DLD1 (cell line): ENCODE data around the gene SRP9.
"Not testable (repeated sequence)": the region's sequence is repeated elsewhere in the genome, so short reads cannot be mapped to it uniquely, and the experiment has no call there.

Experiments
- in situ Hi-C: cut with HindIII; loops from 2 replicates; pipeline ENCODE4 v1.10.0; 2017; ENCODE audit warnings: low sequenced_read_pairs

The SRP9 gene

DNA sequence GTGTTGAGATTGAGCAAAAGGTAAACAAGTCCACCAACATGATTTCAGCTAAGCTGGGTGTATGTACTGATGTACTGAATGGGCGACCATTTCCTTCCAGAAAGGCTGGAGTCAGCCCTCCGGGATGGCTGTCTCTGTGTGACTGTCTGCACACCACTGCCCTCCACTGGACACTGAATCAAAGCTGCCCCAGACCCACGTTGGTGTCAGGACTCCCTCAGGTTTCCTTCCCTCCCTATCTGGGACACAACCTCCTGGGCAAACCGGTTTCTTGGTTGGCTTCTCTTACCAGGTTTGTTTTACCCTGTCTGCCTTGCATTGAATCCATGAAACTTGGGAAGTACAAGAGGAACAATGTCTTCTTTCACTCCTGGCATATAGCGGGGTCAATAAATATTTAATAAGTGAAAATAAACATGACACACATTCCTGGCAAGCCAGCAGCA, 5.3 kb upstream of the SRP9 start:
- in situ Hi-C loops: no loop called here

DNA sequence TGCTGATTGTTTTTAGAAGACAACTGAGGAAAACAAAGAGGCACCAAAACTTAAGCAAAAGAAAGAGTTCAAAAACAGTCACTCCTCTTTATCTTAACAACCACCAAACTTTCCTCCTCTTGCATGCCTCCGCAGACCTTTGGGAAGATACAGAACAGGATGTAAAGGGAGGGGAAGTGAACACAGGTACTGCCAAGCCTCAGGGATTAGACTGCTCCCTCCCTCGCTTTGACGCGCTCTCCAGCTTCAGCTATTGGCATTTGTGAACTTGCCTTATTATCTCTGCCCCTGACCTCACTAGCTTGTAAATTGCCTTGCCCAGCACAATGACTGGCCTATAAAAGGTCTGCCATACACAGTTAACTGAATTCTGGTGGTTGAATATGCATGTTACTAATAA, 4.8 kb upstream of the SRP9 start:
- in situ Hi-C loops: no loop called here

DNA sequence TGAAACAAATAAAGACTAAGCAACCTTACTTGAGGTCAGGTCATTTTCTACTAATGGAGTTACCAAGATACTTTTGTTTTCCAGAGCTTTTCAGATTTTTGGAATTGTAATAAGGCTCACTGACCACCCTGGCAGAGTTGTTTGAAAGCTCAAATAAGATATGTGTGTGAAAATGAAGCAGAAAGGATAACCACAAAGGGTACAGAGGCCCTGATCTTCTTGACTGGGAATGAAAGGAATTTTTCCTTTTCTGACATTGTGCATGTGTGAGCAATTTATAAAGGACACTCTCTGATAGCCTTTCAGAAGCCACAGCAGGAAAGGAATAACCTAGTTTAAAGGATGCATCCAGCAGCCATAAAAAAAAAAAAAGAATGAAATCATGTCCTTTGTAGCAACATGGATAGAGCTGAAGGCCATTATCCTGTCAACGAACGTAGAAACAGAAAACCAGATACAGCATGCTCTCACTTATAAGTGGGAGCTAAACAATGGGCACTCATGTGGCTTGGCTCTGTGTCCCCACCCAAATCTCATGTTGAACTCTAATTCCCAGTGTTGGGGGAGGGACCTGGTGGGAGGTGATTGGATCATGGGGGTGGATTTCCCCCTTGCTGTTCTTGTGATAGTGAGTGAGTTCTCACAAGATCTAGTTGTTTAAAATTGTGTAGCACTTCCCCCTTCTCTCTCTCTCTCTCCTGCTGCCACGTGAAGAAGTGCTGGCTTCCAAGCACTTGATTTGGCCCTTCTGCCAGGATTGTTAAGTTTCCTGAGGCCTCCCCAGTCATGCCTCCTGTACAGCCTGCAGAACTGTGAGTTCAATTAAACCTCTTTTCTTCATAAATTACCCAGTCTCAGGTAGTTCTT, 3.1 kb upstream of the SRP9 start:
- in situ Hi-C loops: no loop called here

DNA sequence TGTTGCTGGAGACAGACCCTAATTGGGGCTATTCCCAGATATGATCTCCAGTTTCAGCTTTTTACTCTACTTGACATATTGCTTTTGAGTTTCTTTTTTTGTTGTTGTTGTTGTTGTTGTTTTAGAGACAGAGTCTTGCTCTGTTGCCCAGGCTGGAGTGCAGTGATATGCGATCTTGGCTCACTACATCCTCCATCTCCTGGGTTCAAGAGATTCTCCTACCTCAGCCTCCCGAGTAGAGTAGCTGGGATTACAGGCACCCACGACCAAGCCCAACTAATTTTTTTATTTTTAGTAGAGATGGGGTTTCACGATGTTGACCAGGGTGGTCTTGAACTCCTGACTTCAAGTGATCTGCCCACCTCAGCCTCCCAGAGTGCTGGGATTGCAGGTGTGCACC, 1.3 kb upstream of the SRP9 start:
- in situ Hi-C loops: no loop called here

DNA sequence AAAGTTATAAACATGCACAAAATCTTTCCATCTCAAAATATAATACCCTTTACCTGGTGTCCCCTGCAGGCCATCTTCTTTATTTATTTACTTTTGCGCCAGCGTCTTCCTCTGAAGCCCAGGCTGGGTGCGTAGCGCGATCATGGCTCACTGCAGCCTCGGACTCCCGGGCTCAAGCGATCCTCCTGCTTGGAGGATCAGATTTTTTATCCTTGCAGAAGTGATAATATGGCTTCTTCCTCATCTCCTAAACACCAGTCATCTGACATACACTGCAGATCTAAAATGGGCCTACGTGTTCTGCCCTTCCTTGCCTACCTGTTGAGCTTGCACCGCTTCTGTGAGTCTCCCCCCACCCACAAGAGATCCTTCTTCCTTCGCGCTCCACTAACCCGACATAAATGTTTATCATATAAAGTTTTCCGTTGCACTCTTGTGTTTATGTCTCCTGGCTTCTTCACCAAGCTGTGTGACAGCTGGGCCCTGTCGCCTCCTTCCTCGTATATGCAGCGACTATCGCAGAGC, 506 bp upstream of the SRP9 start:
- in situ Hi-C loops: no loop called here

DNA sequence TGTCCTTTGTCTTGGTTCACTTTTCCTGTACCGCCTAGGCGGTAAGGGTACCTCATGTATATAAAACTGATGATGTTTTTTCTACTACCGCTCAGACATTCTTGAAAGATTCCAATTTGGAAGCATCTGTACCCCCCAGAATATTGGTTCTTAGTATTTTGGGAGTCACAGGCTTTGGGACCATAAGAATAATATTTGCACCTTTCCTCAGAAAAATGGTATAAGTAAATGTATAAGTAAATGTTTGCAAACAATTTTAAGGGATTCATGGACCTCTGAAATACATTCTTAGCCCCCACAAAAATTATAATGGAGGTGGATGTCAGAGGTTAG, 677 bp downstream of the SRP9 start:
- in situ Hi-C loops: no loop called here

DNA sequence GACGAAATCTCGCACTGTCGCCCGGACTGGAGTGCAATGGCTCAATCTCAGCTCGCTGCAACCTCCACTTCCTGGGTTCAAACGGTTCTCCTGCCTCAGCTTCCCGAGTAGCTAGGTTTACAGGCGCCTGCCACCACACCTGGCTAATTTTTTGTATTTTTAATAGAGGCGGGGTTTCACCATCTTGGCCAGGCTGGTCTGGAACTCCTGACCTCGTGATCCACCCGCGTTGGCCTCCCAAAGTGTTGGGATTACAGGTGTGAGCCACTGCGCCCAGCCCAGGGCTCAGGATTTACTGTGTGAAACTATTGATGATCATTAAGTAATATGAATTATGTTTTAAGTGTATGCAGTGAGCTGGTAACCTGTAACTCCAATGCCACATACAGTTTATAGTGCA, 1.5 kb downstream of the SRP9 start:
- in situ Hi-C loops: not testable (repeated sequence)

DNA sequence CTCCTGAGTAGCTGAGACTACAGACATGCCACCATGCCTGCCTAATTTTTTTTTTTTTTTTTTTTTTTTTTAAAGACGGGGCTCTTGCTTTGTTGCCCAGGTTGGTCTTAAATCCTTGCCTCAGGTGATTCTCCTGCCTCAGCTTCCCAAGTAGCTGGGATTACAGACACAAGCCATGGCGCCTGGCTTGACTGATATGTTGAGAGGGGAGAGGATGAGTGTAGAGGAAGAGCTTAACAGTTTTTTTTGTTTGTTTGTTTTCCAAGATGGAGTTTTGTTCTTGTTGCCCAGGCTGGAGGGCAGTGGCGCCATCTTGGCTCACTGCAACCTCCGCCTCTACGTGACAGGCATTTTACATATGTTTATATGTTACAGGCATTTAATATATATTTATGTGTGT, 2.5 kb downstream of the SRP9 start:
- in situ Hi-C loops: no loop called here

DNA sequence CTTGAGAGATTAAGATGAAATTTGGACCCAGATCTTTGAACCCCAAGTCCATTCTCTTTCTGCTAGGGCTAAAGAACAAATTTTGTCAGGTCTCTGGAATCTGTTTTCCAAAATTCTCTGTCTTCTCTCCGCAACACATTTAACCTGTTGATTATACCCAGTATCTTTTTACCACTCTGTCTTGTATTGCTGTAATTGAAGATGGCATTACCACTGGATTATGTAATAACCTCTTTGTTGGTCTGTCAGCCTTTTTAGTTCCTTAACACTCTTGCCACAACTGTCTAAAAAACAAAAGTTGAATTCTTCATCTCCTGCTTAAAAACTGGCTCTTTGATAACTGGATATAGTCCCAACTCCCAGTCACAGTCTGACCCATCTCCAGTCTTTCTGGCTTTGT, 3.0 kb downstream of the SRP9 start:
- in situ Hi-C loops: no loop called here

DNA sequence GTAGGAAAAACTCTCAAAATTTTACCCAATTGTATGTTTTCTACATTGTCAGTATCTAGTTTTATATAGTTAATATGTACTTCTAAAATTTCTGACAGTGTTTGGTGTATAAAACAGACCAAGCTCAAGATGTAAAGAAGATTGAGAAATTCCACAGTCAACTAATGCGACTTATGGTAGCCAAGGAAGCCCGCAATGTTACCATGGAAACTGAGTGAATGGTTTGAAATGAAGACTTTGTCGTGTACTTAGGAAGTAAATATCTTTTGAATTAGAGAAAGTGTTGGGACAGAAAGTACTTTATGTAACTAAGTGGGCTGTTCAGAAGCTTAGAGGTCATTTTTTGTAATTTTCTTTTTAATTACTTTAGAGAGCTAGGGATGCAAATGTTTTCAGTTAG, 11.5 kb downstream of the SRP9 start:
- in situ Hi-C loops: not testable (repeated sequence)

DNA sequence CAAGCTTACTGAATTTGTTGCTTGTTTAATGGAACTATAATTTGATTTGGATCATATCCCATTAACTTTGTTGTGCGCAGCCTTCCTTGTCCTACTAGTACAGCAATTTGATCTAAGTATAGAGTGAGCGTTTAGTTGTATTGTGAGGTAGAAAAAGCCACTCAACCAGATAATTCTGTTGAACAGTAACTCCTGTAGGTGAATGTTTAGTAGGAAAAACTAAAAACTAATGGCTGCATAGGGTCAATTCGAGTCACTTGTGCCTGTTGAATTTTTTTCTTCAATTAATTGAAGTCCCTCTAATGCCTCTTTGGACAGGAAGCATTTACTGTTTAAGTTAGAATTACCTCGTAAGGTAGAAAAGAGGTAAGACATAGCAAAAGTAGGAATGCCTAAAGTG, 17.3 kb downstream of the SRP9 start:
- in situ Hi-C loops: no loop called here

DNA sequence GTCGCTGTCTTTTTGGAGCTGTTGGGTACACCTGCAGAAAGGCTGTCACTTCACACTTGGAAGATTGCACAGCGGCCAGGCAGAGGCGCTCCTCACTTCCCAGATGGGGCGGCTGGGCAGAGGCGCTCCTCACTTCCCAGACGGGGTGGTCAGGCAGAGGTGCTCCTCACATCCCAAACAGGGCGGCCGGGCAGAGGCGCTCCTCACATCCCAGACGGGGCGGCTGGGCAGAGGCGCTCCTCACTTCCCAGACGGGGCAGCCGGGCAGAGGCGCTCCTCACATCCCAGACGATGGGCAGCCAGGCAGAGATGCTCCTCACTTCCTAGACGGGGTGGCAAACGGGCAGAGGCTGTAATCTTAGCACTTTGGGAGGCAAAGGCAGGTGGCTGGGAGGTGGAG, 18.5 kb downstream of the SRP9 start:
- in situ Hi-C loops: not testable (repeated sequence)

DNA sequence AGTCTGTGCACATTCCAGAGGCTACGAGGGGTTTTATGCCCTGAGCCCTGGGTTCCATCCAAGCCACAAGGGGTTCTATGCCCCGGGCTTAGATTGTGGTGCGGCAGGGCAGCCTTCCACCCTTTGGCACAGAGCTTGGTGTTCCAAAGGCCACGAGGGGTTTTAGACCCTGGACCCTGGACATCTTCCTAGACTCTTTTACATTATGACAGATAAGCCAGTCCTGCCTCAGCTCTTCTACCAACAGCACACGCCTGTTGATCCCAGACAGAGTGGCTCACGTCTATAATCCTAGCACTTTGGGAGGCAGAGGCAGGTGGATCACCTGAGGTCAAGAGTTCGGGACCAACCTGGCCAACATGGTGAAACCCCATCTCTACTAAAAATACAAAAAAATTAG, 23.5 kb downstream of the SRP9 start:
- in situ Hi-C loops: not testable (repeated sequence)

DNA sequence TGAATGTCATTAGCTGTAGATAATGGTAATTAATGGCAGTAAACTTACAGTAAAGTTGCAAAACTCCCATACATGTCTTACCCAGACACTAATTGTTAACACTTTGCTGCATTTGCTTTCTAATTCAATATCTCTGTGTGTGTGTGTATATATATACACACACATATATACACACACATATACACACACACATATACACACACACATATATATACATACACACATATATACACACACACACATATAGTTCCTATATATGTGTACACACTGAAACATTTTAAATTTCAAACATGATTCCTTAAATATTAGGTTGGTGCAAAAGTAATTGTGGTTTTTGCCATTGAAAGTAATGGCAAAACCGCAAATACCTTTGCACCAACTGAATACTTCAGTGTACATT, 28.6 kb downstream of the SRP9 start:
- in situ Hi-C loops: no loop called here

DNA sequence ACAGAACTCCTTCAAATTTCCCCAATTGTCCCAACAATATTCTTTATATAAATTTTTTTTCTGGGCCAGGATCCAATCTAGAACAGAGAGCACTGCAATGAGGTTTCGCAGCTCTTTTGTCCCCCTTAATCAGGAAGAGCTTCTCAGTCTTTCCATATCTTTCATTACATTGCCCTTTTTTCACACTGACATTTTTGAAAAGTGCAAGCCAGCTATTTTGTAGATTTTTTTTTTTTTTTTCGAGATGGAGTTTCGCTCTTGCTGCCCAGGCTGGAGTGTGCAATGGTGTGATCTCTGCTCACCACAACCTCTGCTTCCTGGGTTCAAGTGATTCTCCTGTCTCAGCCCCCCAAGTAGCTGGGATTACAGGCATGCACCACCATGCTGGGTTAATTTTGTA, 29.1 kb downstream of the SRP9 start:
- in situ Hi-C loops: not testable (repeated sequence)

DNA sequence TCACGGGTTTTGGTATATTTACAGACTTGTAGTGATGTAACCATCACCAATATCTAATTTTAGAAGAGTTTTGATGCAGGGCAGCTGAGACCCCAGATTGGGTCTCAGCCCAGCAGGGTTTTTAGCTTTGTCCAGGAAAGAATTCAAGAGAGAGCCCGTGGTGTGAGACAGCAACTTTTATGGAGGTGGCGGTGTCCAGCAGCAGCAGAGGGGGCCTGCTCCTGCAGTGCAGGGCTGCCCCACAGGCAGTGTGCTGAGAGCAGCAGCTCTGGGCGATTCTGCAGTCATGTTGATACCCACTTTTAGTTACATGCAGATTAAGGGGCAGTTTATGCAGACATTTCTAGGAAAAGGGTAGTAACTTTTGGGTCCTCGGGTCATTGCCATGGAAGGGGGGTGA, 30.5 kb downstream of the SRP9 start:
- in situ Hi-C loops: no loop called here

DNA sequence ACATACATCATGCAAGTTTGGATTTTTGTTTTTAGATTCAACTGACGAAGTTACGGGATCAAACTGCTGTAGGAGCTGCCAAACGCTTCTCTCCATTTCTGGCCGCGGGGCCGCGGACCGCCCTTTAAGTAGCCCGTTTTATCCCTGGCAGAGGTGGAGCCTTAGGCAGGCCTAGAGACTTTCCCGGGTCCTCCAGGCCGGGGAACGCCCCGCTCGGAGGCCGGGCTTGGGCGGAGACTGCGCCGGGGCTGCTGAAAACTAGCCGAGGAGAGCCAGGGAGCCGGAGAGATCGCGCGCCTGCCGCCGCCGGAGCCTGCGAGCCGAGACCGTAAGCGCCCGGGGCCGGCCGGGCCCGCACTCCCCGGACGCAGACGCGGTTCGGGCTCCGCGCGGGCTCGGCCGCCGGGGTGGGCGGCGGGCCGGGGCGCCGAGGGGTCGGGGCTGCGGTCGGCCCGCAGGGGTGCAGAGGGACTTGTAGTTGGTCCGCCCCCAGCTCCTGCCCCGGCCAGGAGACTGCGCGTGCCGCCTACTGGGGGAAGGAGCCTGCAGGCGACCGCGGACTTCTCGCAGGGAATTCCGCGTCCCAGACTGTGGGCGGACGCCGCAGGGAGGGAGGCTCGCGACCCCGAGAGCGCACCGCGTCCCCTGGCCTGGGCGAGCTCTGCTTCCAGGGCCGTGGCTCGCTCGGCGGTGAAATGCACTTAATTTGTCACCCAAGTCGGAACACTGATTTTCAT, 32.4 kb downstream of the SRP9 start, which contains the start of gene EPHX1:
EPHX1 (plus strand) TSS at position 283 of the 737 bp plus-strand sequence. CDS start 18,606 bp downstream, outside the sequence.
- in situ Hi-C loops: no loop called here

DNA sequence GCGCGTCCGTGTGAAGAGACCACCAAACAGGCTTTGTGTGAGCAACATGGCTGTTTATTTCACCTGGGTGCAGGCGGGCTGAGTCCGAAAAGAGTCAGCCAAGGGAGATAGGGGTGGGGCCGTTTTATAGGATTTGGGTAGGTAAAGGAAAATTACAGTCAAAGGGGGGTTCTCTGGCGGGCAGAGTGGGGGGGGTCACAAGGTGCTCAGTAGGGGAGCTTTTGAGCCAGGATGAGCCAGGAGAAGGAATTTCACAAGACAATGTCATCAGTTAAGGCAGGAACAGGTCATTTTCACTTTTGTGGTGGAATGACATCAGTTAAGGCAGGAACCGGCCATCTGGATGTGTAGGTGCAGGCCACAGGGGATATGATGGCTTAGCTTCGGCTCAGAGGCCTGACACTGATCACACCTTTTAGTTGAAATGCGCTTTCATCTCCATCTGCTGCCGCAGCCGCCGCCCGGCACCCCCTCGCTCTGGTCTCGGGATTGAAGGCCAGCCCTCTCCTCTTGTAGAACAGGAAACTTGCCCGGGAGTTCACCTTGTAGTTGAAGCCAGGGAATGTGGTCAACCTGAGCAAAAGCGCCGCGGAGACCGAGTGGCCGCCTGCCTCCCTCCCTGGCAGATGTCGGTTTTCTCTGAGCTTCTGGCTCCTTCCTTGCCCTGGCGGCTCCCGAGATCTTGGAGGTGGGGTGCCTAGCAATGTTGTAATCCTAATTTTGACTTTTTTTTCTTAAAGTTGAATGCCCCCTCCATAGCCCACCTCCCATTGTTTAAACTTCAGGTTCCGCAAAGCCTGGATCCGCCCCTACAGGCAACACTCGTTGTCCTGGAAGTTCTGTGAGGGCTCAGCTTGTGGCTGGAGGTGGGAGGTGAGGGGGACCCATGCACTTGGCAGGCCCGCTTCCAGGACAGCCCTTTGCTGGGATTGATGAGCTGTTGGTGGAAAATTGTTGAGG, 33.2 kb downstream of the SRP9 start:
- in situ Hi-C loops: not testable (repeated sequence)

DNA sequence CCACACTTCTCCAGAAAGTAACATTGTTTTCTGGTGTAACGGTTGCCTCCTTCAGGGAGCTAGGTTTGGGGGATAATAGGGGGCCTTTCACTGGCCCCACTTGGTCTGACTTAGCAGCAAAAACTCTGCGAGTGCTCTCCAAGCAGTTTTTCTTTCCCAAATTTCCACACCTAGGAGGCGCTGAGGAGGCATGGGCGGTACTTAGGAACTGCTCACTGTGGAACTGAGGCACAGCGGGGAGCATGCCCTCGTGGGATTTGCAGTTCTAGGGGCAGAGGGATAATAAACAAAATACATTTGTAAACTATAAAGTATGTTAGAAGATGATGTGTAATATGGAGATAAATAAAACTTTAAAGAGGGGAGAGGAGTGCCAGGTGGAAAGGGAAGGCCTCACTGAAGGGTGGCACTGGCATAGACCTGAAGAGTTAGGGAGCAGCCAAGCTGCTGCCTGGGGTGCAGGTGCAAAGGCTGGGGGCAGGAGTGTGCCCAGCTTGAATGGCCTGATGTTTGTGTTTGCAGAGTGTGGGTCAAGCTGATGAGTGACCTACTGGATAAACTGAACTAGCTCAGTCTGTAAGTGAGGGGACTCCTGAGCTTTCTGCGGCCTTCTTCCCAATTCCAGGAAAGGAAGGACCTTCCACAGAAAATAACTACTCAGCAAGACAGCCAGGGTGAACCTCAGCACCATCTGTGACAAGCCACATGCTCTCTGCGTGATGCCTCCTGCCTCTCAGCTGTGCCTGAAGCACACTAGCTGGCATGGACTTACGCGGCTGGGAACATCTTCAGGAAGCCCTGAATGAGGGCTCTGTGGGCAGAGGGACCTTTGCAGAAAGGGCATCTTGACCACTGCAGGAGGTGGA, 34.2 kb downstream of the SRP9 start:
- in situ Hi-C loops: no loop called here
